ENCODE results near the gene ASPG. TPM values are rescaled to one million over a fixed set of nuclear protein-coding genes. Genes with fewer than 3 reads are reported as not detected.

The ASPG gene
- total RNA-seq, 1 experiment from 2014 or later, result not detected

DNA sequence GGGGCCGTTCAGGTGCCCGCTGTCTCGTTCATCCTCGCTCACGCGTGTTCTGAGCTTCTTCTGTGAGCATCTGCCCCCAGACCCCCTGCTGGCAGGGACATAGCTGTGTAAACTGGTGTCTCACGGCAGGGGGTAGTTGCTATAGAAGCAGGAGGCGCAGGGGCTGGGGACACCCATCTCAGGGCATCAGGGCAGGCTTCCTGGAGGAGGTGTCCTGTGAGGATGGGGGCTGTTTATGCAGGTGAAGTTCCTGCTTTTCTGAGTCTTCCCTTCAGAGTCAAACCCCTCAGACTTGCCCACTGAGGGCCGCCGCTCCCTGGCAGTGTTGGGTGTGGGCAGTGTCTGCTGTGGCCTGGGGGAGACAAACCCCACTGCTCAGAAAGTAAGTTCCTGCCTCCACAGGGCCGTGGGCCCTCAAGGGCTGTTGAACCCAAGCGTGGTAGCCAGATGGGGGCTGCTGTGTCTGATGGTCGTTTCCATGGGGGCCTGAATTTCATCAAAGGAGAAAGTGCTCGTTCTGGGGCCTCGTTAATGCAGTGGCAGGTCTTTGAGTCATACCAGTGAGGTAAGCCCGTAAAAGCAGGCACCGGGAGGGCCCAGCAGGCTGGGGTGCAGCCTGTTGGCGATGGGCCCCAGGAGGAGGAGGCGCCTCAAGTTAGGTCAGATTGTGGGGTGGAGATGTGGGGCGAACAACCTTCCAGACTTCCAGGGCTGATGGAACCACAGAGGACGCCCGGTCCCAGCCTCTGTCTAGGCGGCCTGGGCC, 76.3 kb downstream of the ASPG start:
- DNase-seq (ENCODE audit: low spot score), result no peak

DNA sequence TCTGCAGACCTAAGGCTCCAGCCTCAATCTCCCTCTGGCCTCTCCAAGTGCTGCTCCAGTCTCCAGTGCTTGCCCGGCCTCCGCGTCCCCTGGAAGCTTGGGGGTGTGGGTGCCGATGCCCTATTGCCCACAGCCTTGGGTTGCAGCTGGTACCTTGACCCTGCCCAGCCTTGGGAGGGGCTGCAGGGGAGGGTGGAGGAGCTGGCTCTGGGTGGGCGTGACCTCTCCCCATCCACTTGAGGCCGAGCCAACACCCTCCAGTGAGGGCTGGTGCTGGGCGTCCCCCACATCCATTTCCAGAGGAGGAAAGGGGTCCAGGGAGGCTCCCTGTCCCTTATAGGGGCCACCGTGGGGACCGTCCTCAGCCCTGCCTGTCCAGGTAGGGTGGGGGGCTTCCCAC, 77.0 kb downstream of the ASPG start:
- DNase-seq (ENCODE audit: low spot score), result no peak

DNA sequence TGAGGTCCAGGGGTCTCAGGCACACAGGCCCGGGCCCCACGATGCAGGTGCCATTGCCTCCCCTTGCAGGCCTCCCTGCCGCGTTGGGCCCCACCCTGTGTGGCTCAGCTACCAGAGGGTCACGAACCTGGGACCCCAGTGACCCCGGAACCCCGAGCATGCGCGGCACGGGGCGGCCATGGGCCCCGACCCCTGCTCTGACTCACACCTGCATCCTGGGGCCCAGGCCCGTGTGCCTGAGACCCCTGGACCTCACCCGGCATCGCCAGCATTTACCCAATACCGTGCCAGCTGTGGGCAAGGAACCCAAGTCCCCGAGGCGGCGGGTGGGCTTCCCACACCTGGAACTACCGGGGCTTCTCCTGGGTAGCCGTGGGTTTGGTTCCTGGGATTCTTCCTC, 78.0 kb downstream of the ASPG start:
- DNase-seq (ENCODE audit: low spot score), result no peak

GRCh38 chr14:104164041-104164440, 78.5 kb downstream of the ASPG start:
- no peak for DNase-seq (ENCODE audit: low spot score)

DNA sequence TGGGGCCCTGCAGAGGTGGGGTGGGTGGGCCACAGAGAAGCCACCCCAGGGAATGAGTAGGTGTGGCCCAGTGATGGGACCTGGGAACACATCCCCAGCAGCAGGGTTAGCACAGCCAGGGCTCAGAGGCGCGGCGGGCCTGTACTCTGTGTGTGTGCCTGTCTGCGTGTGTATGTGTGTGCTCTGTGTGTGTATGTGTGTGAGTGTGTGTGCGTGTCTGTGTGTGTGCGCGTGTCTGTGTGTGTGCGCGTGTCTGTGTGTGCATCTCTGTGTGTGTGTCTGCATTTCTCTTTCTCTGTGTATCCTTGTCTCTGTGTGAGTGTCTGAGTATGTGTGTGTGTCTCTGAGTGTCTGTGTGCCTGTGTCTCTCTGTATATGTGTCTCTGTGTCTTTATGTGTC, 79.0 kb downstream of the ASPG start:
- no peak for DNase-seq (ENCODE audit: low spot score)

Other genes starting within 250 kb of the ASPG start
- 2.6 and 2.9 TPM in 2 replicates for gene PPP1R13B, start 238.1 kb upstream of the ASPG start, total RNA-seq (2014; rRNA removed; shearing (Covaris generic))
- not detected in 2 replicates for gene TDRD9, start 157.2 kb upstream of the ASPG start, total RNA-seq (2014; rRNA removed; shearing (Covaris generic))
- not detected in 2 replicates for gene RD3L, start 143.2 kb upstream of the ASPG start, total RNA-seq (2014; rRNA removed; shearing (Covaris generic))
- 0.77 and 1.6 TPM in 2 replicates for gene KIF26A, start 52.9 kb downstream of the ASPG start, total RNA-seq (2014; rRNA removed; shearing (Covaris generic))